ENCODE data around the gene SOCS7.

DNA sequence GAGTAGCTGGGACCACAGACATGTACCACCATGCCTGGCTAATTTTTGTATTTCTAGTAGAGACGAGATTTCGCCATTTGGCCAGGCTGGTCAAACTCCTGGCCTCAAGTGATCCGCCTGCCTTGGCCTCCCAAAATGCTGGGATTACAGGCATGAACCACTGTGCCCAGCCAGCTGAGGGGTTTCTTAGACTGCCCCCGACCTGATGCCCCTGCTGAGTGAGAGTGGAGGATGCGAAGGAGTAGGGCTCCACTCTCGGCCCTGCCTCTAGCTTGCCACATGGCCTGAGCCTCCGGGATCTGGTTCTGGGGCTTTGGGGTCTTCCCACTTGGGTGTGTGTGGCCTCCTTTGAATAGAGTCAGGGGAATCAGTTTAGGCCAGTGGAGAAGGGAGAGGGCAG is 18.9 kb upstream of the SOCS7 start:
- TF ChIP-seq SUZ12 (IDR thresholded peaks at IDR 0.05; ENCODE audit: extremely low read depth, insufficient read depth, insufficient read length), result no peak
- TF ChIP-seq ZNF274 (IDR thresholded peaks at IDR 0.05; ENCODE audit: low read depth, low read length), result no peak

All from NT2/D1 (cell line).